HPDE6-E6E7 (cell line): ENCODE data around the gene EYS.
"Not testable (repeated sequence)": the region's sequence is repeated elsewhere in the genome, so short reads cannot be mapped to it uniquely, and the experiment has no call there.

ENCODE experiments used
- DNase-seq: peaks from one replicate; pipeline ENCODE4 v3.0.0; 2011; ENCODE audit warnings: missing footprints; ENCODE audit errors: extremely low spot score

The EYS gene

GRCh38 chr6:64050590-64050989 lies 1656.4 kb downstream of the EYS start:
- no peak for DNase-seq

GRCh38 chr6:64049736-64050135 lies 1657.3 kb downstream of the EYS start:
- DNase-seq: no peak

GRCh38 chr6:64046746-64047208 lies 1660.2 kb downstream of the EYS start:
- no peak for DNase-seq

- DNase-seq: no peak
Measured at GRCh38 chr6:64041373-64041772, 1665.7 kb downstream of the EYS start.

DNA sequence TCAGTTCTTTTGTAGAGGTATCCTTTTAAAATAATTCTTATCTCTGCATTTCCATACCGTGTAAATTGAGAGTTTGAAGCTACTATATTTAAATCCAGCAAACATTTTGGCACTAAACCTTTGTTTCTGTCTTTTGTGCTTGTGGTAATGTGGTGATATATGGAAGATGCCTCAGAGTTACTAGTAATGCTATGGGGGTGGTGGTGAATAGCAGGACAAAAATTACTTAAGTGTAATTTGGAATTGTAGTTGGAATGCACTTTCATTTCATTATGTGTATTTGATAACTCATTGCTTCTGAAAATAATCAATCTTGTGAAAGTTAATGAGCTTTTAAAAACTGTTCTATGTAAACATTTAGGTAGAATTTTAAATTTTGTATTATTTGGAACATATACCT lies 1666.9 kb downstream of the EYS start:
- DNase-seq: no peak

DNA sequence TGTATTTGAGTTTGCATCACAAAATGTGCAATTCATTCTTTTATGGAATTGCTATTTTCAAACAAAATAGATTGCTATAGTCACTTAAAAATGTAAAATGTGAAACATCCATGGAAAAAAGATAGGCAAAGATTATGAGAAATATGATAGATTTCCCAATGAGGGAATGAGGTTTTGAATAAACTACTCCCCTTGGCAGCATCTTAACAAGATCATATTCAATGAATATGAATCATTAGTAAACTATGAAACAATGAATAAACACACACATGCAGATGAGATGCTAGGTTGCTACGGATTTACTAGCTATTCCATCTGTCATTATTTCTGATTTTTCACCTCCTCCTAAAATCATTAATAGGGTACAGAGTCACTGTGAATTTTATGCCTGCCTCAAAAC lies 1669.6 kb downstream of the EYS start:
- no peak for DNase-seq

DNA sequence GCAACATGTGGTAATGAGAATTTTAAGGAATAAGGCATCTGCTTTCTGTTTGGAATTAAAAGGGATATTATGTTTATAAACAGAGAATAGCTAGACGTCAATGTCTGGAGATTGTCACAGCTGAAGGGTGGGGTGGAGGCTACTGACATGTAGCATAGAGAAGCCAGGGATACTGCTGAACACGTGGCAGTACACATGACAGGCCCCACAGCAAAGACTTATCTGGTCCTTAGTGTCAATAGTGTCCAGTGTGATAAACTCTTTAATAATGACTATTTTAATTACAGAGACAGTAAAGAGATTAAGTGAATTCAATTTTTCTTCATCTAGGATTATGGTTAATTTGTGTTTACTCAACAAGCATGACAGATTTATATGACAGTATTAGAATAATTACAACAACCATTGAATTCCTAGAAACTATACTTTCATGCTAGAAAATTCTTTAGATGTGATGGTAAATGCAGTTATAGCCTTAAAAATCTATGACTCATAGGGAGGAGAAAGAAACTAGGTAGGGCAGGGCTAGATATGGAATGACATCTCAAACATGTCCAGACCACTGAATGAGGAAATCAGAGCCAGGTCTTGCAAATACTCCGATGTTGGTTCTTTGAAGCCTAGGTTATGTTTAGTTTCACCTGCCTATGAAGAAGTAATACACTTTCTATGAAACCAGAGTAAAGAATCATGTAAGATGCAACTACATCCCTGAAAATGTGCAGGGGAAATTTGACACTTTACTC lies 1671.9 kb downstream of the EYS start:
- DNase-seq: peak; percentile 54

DNA sequence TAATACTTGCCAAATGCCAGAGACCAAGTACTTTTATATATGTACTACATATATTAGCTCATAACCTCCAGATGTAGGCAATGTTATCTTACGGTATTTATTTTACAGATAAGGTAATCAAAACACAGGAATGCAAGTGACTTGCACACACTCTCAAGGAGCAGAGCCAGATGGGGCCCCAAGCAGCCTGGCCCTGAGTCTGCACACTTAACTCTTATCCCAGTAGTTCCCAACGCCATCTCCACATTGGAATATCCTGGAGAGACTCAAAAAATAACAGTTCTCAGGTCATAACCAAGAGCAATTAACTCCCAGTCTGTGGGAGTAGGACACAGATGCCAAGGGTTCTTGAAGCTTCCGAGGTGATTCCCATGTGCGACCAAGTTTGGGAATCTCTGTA lies 1672.7 kb downstream of the EYS start:
- DNase-seq: no peak

DNA sequence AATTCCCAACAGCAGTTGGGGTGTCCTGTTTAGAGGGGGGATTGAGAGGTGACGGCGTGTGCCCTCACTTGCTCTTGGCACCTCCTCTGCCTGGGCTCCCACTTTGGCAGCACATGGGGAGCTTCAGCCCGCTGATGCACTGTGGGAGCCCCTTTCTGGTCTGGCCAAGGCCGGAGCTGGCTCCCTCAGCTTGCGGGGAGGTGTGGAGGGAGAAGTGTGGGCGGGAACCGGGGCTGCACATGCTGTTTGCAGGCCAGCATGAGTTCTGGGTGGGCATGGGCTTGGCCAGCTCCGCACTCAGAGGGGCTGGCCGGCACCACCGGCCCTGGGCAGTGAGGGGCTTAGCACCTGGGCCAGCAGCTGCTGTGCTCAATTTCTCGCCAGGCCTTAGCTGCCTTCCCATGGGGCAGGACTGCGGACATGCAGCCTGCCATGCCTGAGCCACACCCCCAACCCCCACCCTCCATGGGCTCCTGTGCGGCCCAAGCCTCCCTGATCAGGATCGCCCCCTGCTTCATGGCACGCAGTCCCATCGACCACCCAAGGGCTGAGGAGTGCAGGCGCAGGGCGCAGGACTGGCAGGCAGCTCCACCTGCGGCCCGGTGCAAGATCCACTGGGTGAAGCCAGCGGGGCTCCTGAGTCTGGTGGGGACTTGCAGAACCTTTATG lies 1675.9 kb downstream of the EYS start:
- not testable (repeated sequence) for DNase-seq

DNA sequence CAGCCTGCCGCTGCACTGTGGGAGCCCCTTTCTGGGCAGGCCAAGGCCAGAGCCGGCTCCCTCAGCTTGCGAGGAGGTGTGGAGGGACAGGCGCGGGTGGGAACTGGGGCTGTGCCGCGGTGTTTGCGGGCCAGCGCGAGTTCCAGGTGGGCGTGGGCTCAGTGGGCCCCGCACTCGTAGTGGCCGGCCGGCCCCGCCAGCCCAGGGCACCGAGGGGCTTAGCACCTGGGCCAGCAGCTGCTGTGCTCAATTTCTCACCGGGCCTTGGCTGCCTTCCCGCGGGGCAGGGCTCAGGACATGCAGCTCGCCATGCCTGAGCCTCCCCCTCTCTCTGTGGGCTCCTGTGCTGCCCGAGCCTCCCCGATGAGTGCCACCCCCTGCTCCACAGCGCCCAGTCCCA lies 1683.3 kb downstream of the EYS start:
- no peak for DNase-seq

DNA sequence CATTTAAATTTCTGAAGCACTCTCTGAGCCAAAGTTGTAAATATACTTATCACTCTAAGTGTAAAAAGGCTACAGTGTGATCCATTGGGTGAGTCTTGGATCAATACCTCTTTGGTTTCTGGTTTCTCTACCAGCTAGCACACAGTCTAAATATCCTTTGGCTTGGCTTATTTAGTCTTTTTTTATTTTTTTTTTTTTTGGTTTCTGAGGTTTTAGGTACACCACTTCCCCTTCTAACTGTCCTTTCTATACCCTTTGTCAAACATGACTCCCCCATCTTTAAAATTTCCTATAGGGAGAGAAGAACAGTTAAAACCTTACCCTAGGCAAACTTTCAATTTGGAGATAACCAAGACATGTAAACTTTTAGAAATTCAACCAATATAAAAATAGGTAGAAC lies 1692.4 kb downstream of the EYS start:
- no peak for DNase-seq

GRCh38 chr6:64013011-64013410 lies 1694.0 kb downstream of the EYS start:
- DNase-seq: no peak

- DNase-seq: peak; percentile 37
Measured at GRCh38 chr6:64012351-64013001, 1694.5 kb downstream of the EYS start.

DNA sequence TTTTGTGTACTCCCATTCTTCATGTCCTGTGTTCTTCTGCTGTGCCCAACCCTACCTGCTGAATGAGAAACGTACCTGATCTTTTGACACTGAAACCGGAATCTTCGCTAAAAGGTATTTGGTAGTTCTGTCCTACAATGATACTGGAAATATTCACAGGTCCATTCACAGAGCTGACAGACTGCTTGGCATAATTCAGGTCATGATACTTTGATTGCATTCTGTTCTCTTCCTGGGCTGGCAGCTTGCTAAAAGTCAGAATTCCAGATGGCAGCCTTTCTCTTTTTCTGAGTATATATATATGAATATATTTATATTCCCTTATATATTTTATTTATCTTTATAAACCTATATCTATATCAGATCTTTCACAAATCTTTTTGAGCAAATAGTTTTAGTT lies 1696.4 kb downstream of the EYS start:
- no peak for DNase-seq

DNA sequence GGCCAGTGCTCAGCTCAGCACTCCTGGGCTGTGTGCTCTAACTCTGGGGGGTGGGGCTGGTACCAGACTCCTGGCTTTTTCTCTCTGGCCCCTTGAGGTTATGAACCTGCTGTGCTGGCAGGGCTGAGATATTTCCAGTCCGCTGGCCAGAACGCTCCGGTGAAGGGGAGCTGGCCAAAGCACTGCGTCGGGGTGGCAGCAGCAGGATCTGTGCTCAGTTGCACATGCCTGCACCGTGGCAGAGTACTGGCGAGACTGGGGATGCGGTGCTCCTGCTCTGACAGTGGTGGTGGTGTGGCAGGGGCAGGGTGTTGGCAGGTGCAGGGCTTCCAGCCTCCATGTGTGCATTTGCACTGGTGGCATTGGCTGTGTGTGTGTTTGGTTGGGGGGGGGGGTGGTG lies 1697.0 kb downstream of the EYS start:
- no peak for DNase-seq

- no peak for DNase-seq
Measured at GRCh38 chr6:64006246-64006645, 1700.8 kb downstream of the EYS start.

DNA sequence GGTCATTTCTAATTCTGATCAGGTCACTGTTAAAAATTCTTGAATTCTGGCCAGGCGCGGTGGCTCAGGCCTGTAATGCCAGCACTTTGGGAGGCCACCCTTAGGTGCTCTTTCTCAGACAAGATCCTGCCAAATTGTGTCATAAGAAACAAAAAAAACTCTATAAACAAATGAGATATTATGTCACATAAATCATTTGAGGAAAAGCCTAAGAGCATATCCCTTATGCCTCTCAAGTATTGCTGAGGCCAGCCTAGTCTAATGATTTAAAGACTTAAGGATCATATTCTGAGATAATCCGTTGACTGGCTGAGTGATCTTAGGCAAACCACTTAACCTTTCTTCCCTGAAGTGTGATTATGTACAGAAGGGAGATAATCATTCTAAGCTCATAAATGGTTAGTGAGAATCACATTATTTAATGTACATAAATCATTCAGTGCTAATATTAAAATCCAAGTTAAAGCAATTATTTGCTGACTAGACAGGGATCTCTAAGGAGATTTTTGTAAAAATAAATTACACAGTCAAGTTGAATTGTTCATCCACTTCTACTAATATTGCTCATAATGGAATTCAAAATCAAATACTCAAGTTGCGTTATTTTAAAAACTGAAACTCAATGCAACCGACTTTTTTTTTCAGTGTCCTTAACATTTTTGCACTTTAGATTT lies 1706.1 kb downstream of the EYS start:
- DNase-seq: no peak

- no peak for DNase-seq
Measured at GRCh38 chr6:63999613-64000012, 1707.4 kb downstream of the EYS start.

- no peak for DNase-seq
Measured at GRCh38 chr6:63998991-63999390, 1708.0 kb downstream of the EYS start.

GRCh38 chr6:63997734-63998133 lies 1709.3 kb downstream of the EYS start:
- no peak for DNase-seq

DNA sequence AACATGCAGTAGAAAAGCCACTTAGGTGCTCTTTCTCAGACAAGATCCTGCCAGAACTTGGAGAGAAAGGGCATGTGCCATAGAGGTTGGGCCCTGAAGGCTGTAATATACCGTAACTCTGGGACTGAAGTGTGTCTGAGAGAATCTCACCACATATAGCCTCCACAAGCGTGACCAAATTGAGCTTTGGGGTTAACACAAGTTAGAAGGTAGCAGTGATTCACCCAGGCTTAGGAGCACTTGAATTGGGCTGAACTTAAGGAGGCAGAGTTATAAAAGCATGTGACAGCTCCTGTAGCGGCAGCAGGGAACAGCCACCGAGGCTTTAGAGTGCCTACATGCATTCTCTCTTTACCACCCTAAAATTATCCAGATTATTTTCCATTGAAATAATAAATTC lies 1709.8 kb downstream of the EYS start:
- DNase-seq: no peak

DNA sequence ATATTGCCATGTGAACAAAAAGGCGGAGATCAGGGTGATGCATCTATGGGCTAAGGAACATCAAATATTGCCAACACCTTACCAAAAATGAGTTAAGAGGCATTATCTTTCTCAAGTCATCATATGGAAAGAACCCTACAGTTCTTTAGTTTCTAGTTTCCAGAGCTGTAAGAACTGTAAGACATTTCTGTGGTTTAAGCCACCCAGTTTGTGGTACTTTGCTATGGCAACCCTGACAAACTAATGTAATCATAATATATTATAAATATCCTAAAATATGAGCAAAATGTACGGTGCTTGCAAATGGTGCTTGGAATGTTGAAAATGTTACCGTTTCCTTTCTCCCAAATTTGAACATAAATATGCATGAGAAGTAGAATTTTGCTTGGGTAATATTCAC lies 1721.8 kb downstream of the EYS start:
- DNase-seq: no peak
